Colon (tissue), 2 donors: ENCODE results near the gene PDRG1.
"Not testable (repeated sequence)": the region's sequence is repeated elsewhere in the genome, so short reads cannot be mapped to it uniquely, and the experiment has no call there.

Experiments used
- FAIRE-seq: peaks from 2 replicates; lab custom pipeline; 2012; peaks lifted over from hg19 to GRCh38; lab: Jason Lieb, UNC
- donor health status: control.
- donor health status: control.

Gene PDRG1

GRCh38 chr20:31966991-31967655 lies 15.3 kb upstream of the PDRG1 start:
- FAIRE-seq, result no peak

GRCh38 chr20:31963889-31964288 lies 12.0 kb upstream of the PDRG1 start:
- no peak for FAIRE-seq

GRCh38 chr20:31962761-31963160 lies 10.9 kb upstream of the PDRG1 start:
- no peak for FAIRE-seq

GRCh38 chr20:31956556-31957526 lies 5.0 kb upstream of the PDRG1 start:
- FAIRE-seq, result no peak

DNA sequence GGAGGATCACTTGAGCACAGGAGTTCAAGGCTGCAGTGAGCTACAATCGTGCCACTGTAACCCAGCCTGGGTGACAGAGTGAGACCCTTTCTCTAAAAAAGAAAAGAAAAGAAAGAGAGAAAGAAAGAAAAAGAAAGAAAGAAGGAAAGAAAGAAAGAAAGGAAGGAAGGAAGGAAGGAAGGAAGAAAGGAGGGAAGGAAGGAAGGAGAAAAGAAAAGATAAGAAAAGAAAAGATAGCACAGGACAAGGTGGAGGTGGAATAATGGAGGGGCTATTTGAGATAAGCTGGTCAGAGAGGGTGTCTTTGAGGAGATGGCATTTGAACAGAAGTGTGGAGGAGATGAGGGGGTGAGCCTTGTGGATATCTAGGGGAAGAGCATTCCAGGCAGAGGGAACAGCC lies 2.7 kb upstream of the PDRG1 start:
- FAIRE-seq, result no peak

GRCh38 chr20:31953556-31954148 lies 1.8 kb upstream of the PDRG1 start:
- no peak for FAIRE-seq

DNA sequence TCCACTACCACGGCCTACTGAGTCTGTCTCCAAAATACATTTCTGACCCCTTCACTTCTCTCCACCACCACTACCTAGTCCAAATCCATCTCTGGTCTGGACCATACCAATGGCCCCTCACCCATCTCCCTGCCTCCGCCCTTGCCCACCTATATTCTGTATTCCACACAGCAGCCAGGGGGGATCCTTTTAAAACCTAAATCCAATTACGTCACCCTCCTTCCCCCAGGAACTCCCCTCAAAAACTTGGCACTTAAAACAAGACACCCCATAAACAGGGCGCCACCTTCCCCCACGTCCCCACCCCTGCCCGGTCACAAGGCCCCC lies 680 bp downstream of the PDRG1 start:
- FAIRE-seq, result no peak

DNA sequence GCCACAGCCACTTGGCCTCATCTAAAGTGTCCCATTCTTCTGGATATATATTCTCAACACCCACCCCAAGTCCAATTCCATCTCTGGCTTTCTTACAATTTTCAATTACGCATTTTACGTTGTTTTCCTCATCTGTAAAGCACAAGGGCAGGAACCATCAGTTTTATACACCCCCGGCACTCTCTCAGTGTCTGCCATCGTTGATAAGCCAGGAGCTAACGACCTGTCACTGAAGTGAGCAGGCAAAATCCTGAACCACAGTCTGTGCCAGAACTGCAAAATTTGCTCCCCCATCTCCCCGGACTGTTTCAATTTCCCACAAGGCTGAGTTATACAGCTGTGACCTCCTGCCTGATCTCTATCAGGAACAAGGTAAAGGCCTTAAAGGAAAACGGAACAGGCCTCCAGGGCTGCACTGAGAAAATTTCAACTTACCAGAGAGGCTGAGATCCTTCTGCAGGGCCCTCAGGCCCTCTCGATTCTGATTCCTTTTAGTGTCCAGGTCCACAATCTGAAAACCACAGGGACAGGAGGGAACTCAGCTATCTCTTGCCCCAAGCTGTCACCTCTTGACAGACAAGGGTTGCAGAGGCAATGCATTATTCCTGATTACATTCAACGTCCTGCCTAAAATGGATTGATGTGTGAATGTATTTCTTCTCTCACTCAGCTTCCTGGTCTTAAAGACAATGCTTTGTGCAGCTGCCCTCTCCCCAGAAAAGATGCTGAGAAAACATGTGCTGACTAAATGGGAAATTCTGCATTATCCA lies 1.8 kb downstream of the PDRG1 start:
- FAIRE-seq, result no peak

GRCh38 chr20:31948008-31948407 lies 3.8 kb downstream of the PDRG1 start:
- FAIRE-seq, result no peak

- no peak for FAIRE-seq
Measured at GRCh38 chr20:31945785-31946184, 6.1 kb downstream of the PDRG1 start.

DNA sequence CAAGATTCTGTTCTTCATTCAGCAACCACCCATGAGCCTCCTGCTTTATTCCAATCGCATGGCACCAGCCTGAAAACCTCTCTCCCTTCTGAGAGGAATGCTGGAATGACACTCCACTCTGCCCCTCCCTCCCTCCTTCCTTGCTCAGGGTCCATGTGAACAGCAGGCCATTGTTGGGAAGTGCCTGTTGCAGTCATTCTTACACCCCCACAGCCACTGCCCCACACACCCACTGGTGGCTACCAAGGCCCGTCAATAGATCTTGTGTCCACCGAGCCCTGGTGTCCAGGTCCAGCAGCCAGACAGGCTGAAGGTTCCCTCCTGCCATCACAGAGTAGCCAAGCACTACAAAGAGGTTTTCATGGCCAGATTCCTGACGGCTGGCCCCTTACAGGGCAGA lies 6.5 kb downstream of the PDRG1 start:
- FAIRE-seq, result no peak

DNA sequence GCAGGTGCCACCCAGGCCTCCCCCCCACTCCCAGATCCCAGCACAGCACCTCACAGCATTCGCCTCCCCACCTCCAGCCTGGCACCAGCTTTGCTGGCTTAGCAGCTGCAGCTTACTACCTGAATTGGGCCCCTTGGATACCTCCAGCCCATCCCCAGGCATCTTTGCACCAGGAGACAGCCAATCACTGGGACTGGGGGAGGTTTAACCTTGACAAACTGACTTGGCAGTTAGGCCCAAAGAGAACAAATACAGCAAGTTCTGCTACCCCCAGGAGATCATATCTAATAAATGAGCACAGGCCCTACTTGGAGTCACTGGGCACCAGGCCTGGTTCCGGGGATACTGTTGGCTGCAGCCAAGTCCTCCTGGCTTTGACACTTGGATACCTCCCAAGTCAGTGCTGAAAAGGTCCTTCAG lies 8.8 kb downstream of the PDRG1 start:
- FAIRE-seq, result no peak

GRCh38 chr20:31939661-31940060 lies 12.2 kb downstream of the PDRG1 start:
- FAIRE-seq, result no peak

DNA sequence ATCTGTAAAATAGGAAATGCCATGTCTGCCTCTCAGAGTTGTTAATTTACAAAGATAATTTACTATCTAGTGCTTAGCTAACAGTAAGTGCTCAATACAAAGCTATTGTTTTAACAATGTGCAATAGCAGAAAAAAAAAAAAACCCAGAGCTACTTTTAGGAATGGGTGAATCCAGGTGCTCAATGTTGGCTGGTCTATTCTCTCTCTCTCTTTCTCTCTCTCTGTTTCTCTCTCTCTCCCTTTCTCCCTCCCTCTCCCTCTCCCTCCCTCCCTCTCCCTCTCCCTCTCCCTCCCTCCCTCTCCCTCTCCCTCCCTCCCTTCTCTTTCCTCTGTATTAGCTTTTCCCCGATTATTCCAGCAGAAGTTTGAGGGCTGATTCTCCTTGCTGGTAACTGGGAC lies 14.0 kb downstream of the PDRG1 start:
- no peak for FAIRE-seq

- FAIRE-seq, result no peak
Measured at GRCh38 chr20:31936420-31936819, 15.4 kb downstream of the PDRG1 start.

DNA sequence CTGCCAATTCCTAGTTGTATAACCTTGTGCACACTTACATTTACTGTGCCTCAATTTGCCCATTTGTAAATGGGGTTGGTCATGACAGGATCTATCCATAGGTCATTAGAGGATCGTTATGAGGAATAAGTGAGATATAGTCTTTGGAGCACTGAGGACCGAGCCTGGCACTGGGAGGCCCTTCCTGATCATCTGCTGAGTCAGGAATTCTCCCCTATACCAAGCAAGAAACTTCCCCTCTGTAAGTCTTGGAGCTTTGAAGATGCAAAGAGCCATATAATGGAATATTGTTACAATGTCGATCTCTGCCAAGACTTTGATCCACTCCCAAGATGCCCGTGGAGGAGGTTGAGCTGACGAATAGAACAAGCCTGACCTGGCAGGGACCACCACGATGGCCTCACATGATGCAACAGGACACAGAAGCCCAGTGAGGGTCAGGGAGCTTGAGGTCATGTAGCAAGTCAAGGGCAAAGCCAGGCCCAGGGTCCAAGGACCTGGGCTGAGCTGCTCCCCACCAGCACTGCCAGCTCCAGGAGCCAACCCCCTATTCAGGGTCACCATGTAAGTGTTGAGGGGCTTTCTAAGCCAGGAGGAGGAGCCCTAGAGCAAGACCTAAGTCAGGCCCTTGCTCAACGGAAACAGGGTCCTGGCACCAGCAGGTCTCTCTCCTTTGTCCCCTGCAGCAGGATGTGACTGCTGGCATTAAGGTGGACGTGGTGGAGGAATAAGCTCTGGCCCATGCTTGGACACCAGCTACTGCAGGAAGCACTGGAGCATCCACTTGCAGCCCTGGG lies 16.7 kb downstream of the PDRG1 start:
- FAIRE-seq, result no peak

GRCh38 chr20:31934491-31934890 lies 17.4 kb downstream of the PDRG1 start:
- no peak for FAIRE-seq

- FAIRE-seq, result no peak
Measured at GRCh38 chr20:31933698-31934097, 18.1 kb downstream of the PDRG1 start.

GRCh38 chr20:31930779-31931178 lies 21.1 kb downstream of the PDRG1 start:
- no peak for FAIRE-seq

- FAIRE-seq, result not testable (repeated sequence)
Measured at GRCh38 chr20:31929631-31930030, 22.2 kb downstream of the PDRG1 start.

DNA sequence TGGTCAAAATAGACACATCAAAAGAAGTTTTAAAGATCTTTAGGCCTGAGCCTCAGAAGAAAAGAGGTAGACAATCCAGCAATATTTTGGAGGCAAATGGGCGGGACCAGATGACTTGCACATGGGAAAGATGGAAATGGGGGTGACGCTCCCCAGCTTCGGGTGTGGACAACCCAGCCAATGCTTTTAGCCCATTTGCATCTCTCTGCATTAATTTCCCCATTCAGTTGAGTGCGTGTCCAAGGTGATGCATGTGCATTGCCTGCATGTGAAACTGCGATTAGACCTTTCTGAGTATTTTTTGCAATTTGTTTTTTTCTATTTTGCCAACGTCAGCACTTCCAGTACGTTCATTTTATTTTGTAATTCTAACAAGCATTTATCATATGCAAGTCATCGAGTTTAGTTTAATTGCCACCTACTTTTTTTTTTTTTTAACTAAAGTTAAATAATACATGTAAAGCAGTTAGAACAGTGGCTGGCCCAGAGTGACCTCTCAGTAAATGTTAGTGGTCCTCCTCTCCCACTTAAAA lies 24.2 kb downstream of the PDRG1 start:
- no peak for FAIRE-seq
